Right lung (tissue), 5 donors: ENCODE measurements around the gene GALNT10. TPM values are rescaled to one million over a fixed set of nuclear protein-coding genes. Genes with fewer than 3 reads are reported as not detected.
"Not testable (repeated sequence)": the region's sequence is repeated elsewhere in the genome, so short reads cannot be mapped to it uniquely, and the experiment has no call there.

Experiments
- DNase-seq, 2 donors: peaks; one replicate each; pipeline ENCODE4 v3.0.0-alpha.2; 2013
- polyA plus RNA-seq, 5 donors: library from polyadenylated mRNA; unstranded; fragments of 120-200 nt; gene quantifications; one replicate each; pipeline versions ENCODE4 v1.2.1 to v1.2.3, GENCODE V29; 2013; ENCODE audit warnings: inconsistent platforms in 1 of 5, low replicate concordance in 1 of 5; ENCODE audit not compliant: insufficient read length in 5 of 5, insufficient read depth in 1 of 5

The GALNT10 gene
- polyA plus RNA-seq, 5 donors: 17.0 to 27.0 (median 23.5) TPM

GRCh38 chr5:154351141-154351540 lies 160.6 kb downstream of the GALNT10 start:
- no peak for DNase-seq

GRCh38 chr5:154351566-154351965 lies 161.0 kb downstream of the GALNT10 start:
- DNase-seq: no peak

- DNase-seq: no peak
Observed at GRCh38 chr5:154352960-154353548, 162.5 kb downstream of the GALNT10 start.

- DNase-seq: no peak
Observed at GRCh38 chr5:154355129-154355611, 164.6 kb downstream of the GALNT10 start.

- DNase-seq: no peak
Observed at GRCh38 chr5:154356020-154356655, 165.6 kb downstream of the GALNT10 start.

- no peak for DNase-seq
Observed at GRCh38 chr5:154356958-154357357, 166.4 kb downstream of the GALNT10 start.

- no peak for DNase-seq
Observed at GRCh38 chr5:154358516-154359220, 168.1 kb downstream of the GALNT10 start.

- no peak for DNase-seq
Observed at GRCh38 chr5:154359221-154359573, 168.7 kb downstream of the GALNT10 start.

GRCh38 chr5:154360241-154360640 lies 169.7 kb downstream of the GALNT10 start:
- DNase-seq: not testable (repeated sequence)

GRCh38 chr5:154363411-154363810 lies 172.9 kb downstream of the GALNT10 start:
- DNase-seq: no peak

GRCh38 chr5:154364771-154365170 lies 174.2 kb downstream of the GALNT10 start:
- DNase-seq: no peak

- DNase-seq: no peak
Observed at GRCh38 chr5:154365823-154366222, 175.3 kb downstream of the GALNT10 start.

- DNase-seq: no peak
Observed at GRCh38 chr5:154366353-154366752, 175.8 kb downstream of the GALNT10 start.

GRCh38 chr5:154367101-154367500 lies 176.6 kb downstream of the GALNT10 start:
- DNase-seq: no peak

GRCh38 chr5:154368041-154368800 lies 177.7 kb downstream of the GALNT10 start:
- peak in 1 of 2 donors; percentile 13 for DNase-seq

- DNase-seq: no peak
Observed at GRCh38 chr5:154369682-154370081, 179.1 kb downstream of the GALNT10 start.

GRCh38 chr5:154370119-154370518 lies 179.6 kb downstream of the GALNT10 start:
- DNase-seq: no peak

GRCh38 chr5:154370813-154371212 lies 180.3 kb downstream of the GALNT10 start:
- DNase-seq: no peak

GRCh38 chr5:154371687-154372086 lies 181.2 kb downstream of the GALNT10 start:
- no peak for DNase-seq

GRCh38 chr5:154372661-154373060 lies 182.1 kb downstream of the GALNT10 start:
- no peak for DNase-seq

- no peak for DNase-seq
Observed at GRCh38 chr5:154373326-154373725, 182.8 kb downstream of the GALNT10 start.

- no peak for DNase-seq
Observed at GRCh38 chr5:154373729-154374179, 183.2 kb downstream of the GALNT10 start.
